IPS-11a (cell line): ENCODE results near the gene PLPP7.
"Not testable (repeated sequence)": the region's sequence is repeated elsewhere in the genome, so short reads cannot be mapped to it uniquely, and the experiment has no call there.

ENCODE experiments used
- H3K4me3 ChIP-seq: one replicate; pipeline ENCODE4 v1.5.1; 2013; ENCODE audit warnings: low read depth, low read length, control low read depth

The PLPP7 gene

GRCh38 chr9:131266266-131267229 lies 23.0 kb upstream of the PLPP7 start:
- H3K4me3 ChIP-seq: no peak overlapping the region

GRCh38 chr9:131270171-131271015 lies 19.1 kb upstream of the PLPP7 start:
- H3K4me3 ChIP-seq: no peak overlapping the region

- H3K4me3 ChIP-seq: not testable (repeated sequence)
Measured at GRCh38 chr9:131271016-131271273, 18.6 kb upstream of the PLPP7 start.

GRCh38 chr9:131271506-131271931 lies 18.0 kb upstream of the PLPP7 start:
- H3K4me3 ChIP-seq: no peak overlapping the region

- no peak overlapping the region for H3K4me3 ChIP-seq
Measured at GRCh38 chr9:131272212-131272611, 17.3 kb upstream of the PLPP7 start.

GRCh38 chr9:131273146-131273855 lies 16.2 kb upstream of the PLPP7 start:
- H3K4me3 ChIP-seq: no peak overlapping the region

GRCh38 chr9:131273856-131274673 lies 15.5 kb upstream of the PLPP7 start:
- no peak overlapping the region for H3K4me3 ChIP-seq

GRCh38 chr9:131274674-131275331 lies 14.7 kb upstream of the PLPP7 start:
- no peak overlapping the region for H3K4me3 ChIP-seq

- no peak overlapping the region for H3K4me3 ChIP-seq
Measured at GRCh38 chr9:131275332-131276093, 14.0 kb upstream of the PLPP7 start.

- peak within 1 kb of the TSS; percentile 33 for H3K4me3 ChIP-seq
Measured at GRCh38 chr9:131276094-131276888, 13.2 kb upstream of the PLPP7 start, which contains the start of gene FAM78A. Gene FAM78A, minus strand, starts transcription at chr9:131276510. Its CDS starts 331 bp downstream, at chr9:131276179.

GRCh38 chr9:131276891-131277286 lies 12.6 kb upstream of the PLPP7 start:
- H3K4me3 ChIP-seq: peak overlapping the region; percentile 33

GRCh38 chr9:131277287-131277909 lies 12.1 kb upstream of the PLPP7 start:
- peak overlapping the region; percentile 33 for H3K4me3 ChIP-seq

- H3K4me3 ChIP-seq: peak overlapping the region; percentile 33
Measured at GRCh38 chr9:131277910-131278701, 11.4 kb upstream of the PLPP7 start.

- no peak overlapping the region for H3K4me3 ChIP-seq
Measured at GRCh38 chr9:131278702-131279111, 10.8 kb upstream of the PLPP7 start.

- no peak overlapping the region for H3K4me3 ChIP-seq
Measured at GRCh38 chr9:131279196-131279862, 10.2 kb upstream of the PLPP7 start.

- H3K4me3 ChIP-seq: no peak overlapping the region
Measured at GRCh38 chr9:131279863-131280570, 9.5 kb upstream of the PLPP7 start.
